KMS-11 (cell line): Measurements from ENCODE around the gene SLC25A41.
A peak's percentile ranks its signal among the peaks of the same experiment; 100 is the strongest.

ENCODE experiments used
- H2AFZ ChIP-seq: fragments of 200-600 bp; sonication (generic); 2 replicates; pipeline ENCODE4 v1.6.1; 2016; ENCODE audit warnings: antibody characterized with exemption, mixed run types, low read depth
- H3K27ac ChIP-seq: fragments of 200-600 bp; sonication (generic); 2 replicates; pipeline ENCODE4 v1.6.1; 2016; ENCODE audit warnings: mild to moderate bottlenecking, mixed run types
- H3K27me3 ChIP-seq: fragments of 200-600 bp; sonication (generic); 2 replicates; pipeline ENCODE4 v1.6.1; 2017; ENCODE audit warnings: mild to moderate bottlenecking, low read depth, mixed run types, moderate library complexity; ENCODE audit not compliant: insufficient read depth
- H3K36me3 ChIP-seq: fragments of 200-600 bp; sonication (generic); 2 replicates; pipeline ENCODE4 v1.6.1; 2017; ENCODE audit warnings: mild to moderate bottlenecking, mixed run types; ENCODE audit not compliant: insufficient read depth
- H3K4me1 ChIP-seq: fragments of 200-600 bp; sonication (generic); 2 replicates; pipeline ENCODE4 v1.6.1; 2016; ENCODE audit warnings: mild to moderate bottlenecking, low read depth, mixed run types; ENCODE audit not compliant: poor library complexity, severe bottlenecking
- H3K4me2 ChIP-seq: fragments of 200-600 bp; sonication (generic); 2 replicates; pipeline ENCODE4 v1.7.0; 2016; ENCODE audit warnings: mild to moderate bottlenecking, mixed run types
- H3K4me3 ChIP-seq: fragments of 200-600 bp; sonication (generic); IDR thresholded peaks from 2 replicates; pipeline ENCODE4 v1.6.1; 2017; ENCODE audit warnings: low read depth, low read length, mixed read lengths; ENCODE audit not compliant: insufficient read depth
- H3K79me2 ChIP-seq: fragments of 200-600 bp; sonication (generic); 2 replicates; pipeline ENCODE4 v1.6.1; 2016; ENCODE audit warnings: low read depth, mixed run types; ENCODE audit not compliant: insufficient read depth
- H3K9ac ChIP-seq: fragments of 200-600 bp; sonication (generic); 2 replicates; pipeline ENCODE4 v1.6.1; 2016; ENCODE audit warnings: mild to moderate bottlenecking, mixed run types
- H4K20me1 ChIP-seq: fragments of 200-600 bp; sonication (generic); 2 replicates; pipeline ENCODE4 v1.6.1; 2016; ENCODE audit warnings: mild to moderate bottlenecking, mixed run types; ENCODE audit not compliant: insufficient read depth
- CTCF ChIP-seq: fragments of 200-600 bp; sonication (generic); conservative IDR thresholded peaks from 2 replicates; pipeline ENCODE4 v1.6.1; 2017; ENCODE audit warnings: low read depth, mild to moderate bottlenecking, antibody characterized with exemption, low read length, moderate library complexity, mixed read lengths

Gene SLC25A41

GRCh38 chr19:6396305-6396704 is 37.3 kb downstream of the SLC25A41 start:
- H3K27ac ChIP-seq, result no peak overlapping the region
- H3K4me3 ChIP-seq, result no peak overlapping the region
- no peak overlapping the region for H2AFZ ChIP-seq
- no peaks in the 10 kb centered on the region for H3K36me3 ChIP-seq
- H3K9ac ChIP-seq, result no peak overlapping the region
- H4K20me1 ChIP-seq, result no peaks in the 10 kb centered on the region
- no peak overlapping the region for H3K4me2 ChIP-seq
- H3K4me1 ChIP-seq, result peaks cover 12% of the 10 kb centered on the region
- H3K27me3 ChIP-seq, result no peaks in the 10 kb centered on the region
- peaks cover 13% of the 10 kb centered on the region; the same call in 1 of the 2 replicates for H3K79me2 ChIP-seq
- TF ChIP-seq CTCF, result no peak

GRCh38 chr19:6394831-6395230 is 38.7 kb downstream of the SLC25A41 start:
- no peak for TF ChIP-seq CTCF
- Histone ChIP-seq H4K20me1 (no peaks in the 10 kb centered on the region), H3K4me2 (no peak overlapping the region), H3K4me1 (peaks cover 12% of the 10 kb centered on the region), H3K27ac (no peak overlapping the region), H3K36me3 (no peaks in the 10 kb centered on the region; the same call in 1 of the 2 replicates), H2AFZ (no peak overlapping the region), H3K9ac (no peak overlapping the region), H3K79me2 (peaks cover 13% of the 10 kb centered on the region; the same call in 1 of the 2 replicates), H3K27me3 (no peaks in the 10 kb centered on the region), H3K4me3 (no peak overlapping the region)

DNA sequence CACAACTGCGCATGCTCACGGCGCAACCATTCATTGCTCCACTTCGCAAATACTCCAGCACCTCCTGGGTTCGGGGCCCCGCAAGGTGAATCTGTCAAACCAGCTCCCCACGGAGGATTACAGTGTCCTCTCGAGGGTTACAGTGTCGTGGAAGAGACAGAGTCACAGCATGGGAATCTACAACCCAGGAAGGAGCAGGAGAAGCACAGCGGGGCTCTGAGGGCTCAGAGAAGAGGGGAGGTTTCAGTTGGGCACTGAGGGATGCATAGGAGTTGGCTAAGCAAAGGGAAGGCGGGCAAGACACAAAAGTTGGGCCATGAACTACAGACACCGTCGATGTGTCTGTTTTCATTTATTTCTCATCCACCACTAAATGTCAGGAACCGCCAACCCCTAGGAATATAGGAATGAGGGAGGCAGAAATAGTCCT is 39.6 kb downstream of the SLC25A41 start:
- no peak overlapping the region for H3K4me3 ChIP-seq
- H4K20me1 ChIP-seq, result no peaks in the 10 kb centered on the region
- peak overlapping the region; percentile 77 for H3K4me2 ChIP-seq
- no peaks in the 10 kb centered on the region for H3K27me3 ChIP-seq
- TF ChIP-seq CTCF, result no peak
- H2AFZ ChIP-seq, result peak overlapping the region; percentile 97
- H3K79me2 ChIP-seq, result peaks cover 13% of the 10 kb centered on the region; the same call in 1 of the 2 replicates
- no peaks in the 10 kb centered on the region; the same call in 1 of the 2 replicates for H3K36me3 ChIP-seq
- H3K27ac ChIP-seq, result peak overlapping the region; percentile 75
- H3K9ac ChIP-seq, result peak overlapping the region; percentile 77
- peaks cover 12% of the 10 kb centered on the region for H3K4me1 ChIP-seq

GRCh38 chr19:6393074-6393982 is 40.2 kb downstream of the SLC25A41 start, which contains the start of gene GTF2F1:
Gene GTF2F1 (minus strand): TSS chr19:6393164. CDS start chr19:6392995, 169 bp downstream.
- H3K4me3 ChIP-seq, result no peak within 1 kb of the TSS
- H3K27ac ChIP-seq, result peak within 1 kb of the TSS; percentile 75
- no peak for TF ChIP-seq CTCF
- peaks cover 13% of the 10 kb centered on the region; the same call in 1 of the 2 replicates for H3K79me2 ChIP-seq
- peak within 1 kb of the TSS; percentile 77 for H3K4me2 ChIP-seq
- H4K20me1 ChIP-seq, result no peaks in the 10 kb centered on the region
- H3K4me1 ChIP-seq, result peaks cover 12% of the 10 kb centered on the region
- H3K36me3 ChIP-seq, result no peaks in the 10 kb centered on the region; the same call in 1 of the 2 replicates
- peak within 1 kb of the TSS; percentile 77 for H3K9ac ChIP-seq
- H3K27me3 ChIP-seq, result no peaks in the 10 kb centered on the region
- H2AFZ ChIP-seq, result peak within 1 kb of the TSS; percentile 97
